ENCODE measurements around the gene DPPA3.

GRCh38 chr12:7756993-7757392, 45.8 kb downstream of the DPPA3 start:
- no peak for TF ChIP-seq CTCF (IDR thresholded peaks at IDR 0.05)
- no peak for TF ChIP-seq USF1 (CRISPR knock-in tag; IDR thresholded peaks at IDR 0.05)
- TF ChIP-seq ZNF232 (CRISPR knock-in tag; IDR thresholded peaks at IDR 0.05): no peak
- TF ChIP-seq PREB (CRISPR knock-in tag; IDR thresholded peaks at IDR 0.05; ENCODE audit: borderline replicate concordance): no peak
- TF ChIP-seq TEAD1 (CRISPR knock-in tag; IDR thresholded peaks at IDR 0.05): no peak
- no peak for TF ChIP-seq NFE2L1 (CRISPR knock-in tag; IDR thresholded peaks at IDR 0.05)
- TF ChIP-seq ZNF138 (CRISPR knock-in tag; conservative IDR thresholded peaks at IDR 0.05): no peak
- TF ChIP-seq CREM (CRISPR knock-in tag; IDR thresholded peaks at IDR 0.05): no peak
- TF ChIP-seq NR1H2 (CRISPR knock-in tag; IDR thresholded peaks at IDR 0.05): no peak
- no peak for TF ChIP-seq ZSCAN18 (CRISPR knock-in tag; IDR thresholded peaks at IDR 0.05)
- no peak for TF ChIP-seq AFF4 (CRISPR knock-in tag; IDR thresholded peaks at IDR 0.05; ENCODE audit: borderline replicate concordance)
- TF ChIP-seq ESRRA (CRISPR knock-in tag; IDR thresholded peaks at IDR 0.05; ENCODE audit: borderline replicate concordance): no peak
- TF ChIP-seq E2F1 (CRISPR knock-in tag; IDR thresholded peaks at IDR 0.05): no peak
